Measurements from ENCODE around the gene INTS1. TPM values are rescaled to one million over a fixed set of nuclear protein-coding genes. Genes with fewer than 3 reads are reported as not detected.

Gene INTS1
- total RNA-seq, 1 donor from 2014 or later: 163 TPM

DNA sequence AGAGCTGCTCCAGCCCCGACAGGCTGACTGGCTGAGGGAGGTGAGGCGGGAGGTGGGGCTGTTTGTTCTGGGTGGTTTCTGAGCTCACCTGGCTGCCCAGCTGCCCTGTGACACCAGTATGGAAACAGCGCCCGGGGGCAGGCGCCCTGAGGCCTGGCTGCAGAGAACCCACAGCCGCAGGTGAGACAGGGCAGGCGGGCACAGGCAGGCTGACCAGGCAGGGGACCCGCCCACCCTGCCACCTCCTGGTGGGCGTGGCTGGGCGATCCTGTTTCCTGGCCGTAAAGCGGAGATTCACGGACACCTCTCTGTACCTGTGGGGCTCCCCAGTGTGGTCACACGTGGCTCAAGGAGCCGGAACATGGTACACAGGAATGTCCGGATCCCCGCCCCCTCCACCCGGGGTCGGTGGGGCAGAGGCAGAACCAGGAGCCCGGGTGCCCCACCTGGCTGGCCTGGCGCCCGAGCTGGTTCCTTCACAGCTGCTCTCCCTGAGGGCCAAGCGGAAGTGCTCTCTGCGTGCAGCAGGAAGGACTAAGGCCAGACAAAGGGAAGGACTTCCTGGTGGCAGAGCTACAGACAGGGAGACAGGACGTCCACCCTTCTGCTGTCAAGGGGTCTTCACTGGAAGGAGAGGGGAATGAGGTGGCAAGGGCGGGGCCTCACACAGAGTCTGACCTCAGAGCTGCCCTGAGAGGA, 48.8 kb downstream of the INTS1 start:
- Mint-ChIP-seq H3K4me1 (peaks cover 9% of the 10 kb centered on the region), H3K9me3 (no peaks in the 10 kb centered on the region), H3K27ac (no peak overlapping the region), H3K36me3 (no peaks in the 10 kb centered on the region), H3K4me3 (no peak overlapping the region), H3K27me3 (ENCODE audit: low read depth) (peaks cover 4% of the 10 kb centered on the region)
- no peak for DNase-seq (ENCODE audit: low spot score in 2 of 2, unreplicated experiment in 2 of 2)
- TF ChIP-seq, protein P1, sequence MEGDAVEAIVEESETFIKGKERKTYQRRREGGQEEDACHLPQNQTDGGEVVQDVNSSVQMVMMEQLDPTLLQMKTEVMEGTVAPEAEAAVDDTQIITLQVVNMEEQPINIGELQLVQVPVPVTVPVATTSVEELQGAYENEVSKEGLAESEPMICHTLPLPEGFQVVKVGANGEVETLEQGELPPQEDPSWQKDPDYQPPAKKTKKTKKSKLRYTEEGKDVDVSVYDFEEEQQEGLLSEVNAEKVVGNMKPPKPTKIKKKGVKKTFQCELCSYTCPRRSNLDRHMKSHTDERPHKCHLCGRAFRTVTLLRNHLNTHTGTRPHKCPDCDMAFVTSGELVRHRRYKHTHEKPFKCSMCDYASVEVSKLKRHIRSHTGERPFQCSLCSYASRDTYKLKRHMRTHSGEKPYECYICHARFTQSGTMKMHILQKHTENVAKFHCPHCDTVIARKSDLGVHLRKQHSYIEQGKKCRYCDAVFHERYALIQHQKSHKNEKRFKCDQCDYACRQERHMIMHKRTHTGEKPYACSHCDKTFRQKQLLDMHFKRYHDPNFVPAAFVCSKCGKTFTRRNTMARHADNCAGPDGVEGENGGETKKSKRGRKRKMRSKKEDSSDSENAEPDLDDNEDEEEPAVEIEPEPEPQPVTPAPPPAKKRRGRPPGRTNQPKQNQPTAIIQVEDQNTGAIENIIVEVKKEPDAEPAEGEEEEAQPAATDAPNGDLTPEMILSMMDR (IDR thresholded peaks at IDR 0.05; ENCODE audit: unreplicated experiment): no peak

DNA sequence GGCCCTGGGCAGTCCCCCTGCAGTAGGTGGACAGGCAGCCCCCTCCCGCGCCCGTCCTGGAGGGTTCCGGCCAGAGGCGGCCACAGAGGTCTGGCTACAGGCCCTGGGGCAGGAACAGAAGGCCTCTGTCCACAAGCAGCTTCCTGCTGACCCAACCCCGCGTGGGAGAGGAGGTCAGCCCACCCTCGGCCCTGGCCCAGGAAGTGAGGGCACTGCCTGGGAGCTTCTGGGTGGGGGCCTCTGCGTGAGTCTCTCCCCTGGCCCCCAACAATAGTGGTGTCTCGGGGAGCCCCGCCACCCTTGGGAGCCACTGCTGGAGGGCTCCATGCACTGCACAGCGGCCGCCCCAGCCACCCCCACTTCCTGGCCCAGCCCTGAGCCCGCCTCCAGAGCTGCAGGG, 49.6 kb downstream of the INTS1 start:
- TF ChIP-seq, protein P1 (IDR thresholded peaks at IDR 0.05; ENCODE audit: unreplicated experiment): no peak
- H3K4me1 Mint-ChIP-seq: peaks cover 6% of the 10 kb centered on the region
- H3K9me3 Mint-ChIP-seq: no peaks in the 10 kb centered on the region
- no peak overlapping the region for H3K4me3 Mint-ChIP-seq
- H3K36me3 Mint-ChIP-seq: no peaks in the 10 kb centered on the region
- H3K27me3 Mint-ChIP-seq (ENCODE audit: low read depth): peaks cover 4% of the 10 kb centered on the region
- no peak overlapping the region for H3K27ac Mint-ChIP-seq
- DNase-seq (ENCODE audit: low spot score in 2 of 2, unreplicated experiment in 2 of 2): no peak

DNA sequence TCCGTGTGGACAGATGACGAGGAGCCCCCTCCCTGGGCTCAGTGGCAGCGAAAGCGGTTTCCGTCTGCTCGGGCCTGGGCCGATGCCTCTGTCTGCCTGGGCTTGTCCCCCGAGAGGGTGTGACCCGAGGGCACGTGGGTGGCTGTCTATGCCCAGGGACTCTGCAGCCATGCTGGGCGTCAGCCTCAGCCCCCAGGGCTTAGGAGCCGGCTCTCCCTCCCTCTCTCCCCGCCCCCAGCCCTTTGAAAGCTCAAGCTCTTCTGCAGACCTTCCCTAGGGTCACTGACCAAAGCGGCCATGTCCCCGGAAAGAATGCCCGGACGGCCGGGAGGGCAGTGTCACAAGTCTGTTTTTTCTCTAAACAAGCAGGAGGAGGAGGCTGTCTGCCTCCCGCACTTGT, 52.0 kb downstream of the INTS1 start:
- no peaks in the 10 kb centered on the region for H3K36me3 Mint-ChIP-seq
- no peaks in the 10 kb centered on the region for H3K4me1 Mint-ChIP-seq
- no peak for DNase-seq (ENCODE audit: low spot score in 2 of 2, unreplicated experiment in 2 of 2)
- H3K9me3 Mint-ChIP-seq: no peaks in the 10 kb centered on the region
- no peak overlapping the region for H3K27ac Mint-ChIP-seq
- no peaks in the 10 kb centered on the region for H3K27me3 Mint-ChIP-seq (ENCODE audit: low read depth)
- TF ChIP-seq, protein P1 (IDR thresholded peaks at IDR 0.05; ENCODE audit: unreplicated experiment): no peak
- no peak overlapping the region for H3K4me3 Mint-ChIP-seq

DNA sequence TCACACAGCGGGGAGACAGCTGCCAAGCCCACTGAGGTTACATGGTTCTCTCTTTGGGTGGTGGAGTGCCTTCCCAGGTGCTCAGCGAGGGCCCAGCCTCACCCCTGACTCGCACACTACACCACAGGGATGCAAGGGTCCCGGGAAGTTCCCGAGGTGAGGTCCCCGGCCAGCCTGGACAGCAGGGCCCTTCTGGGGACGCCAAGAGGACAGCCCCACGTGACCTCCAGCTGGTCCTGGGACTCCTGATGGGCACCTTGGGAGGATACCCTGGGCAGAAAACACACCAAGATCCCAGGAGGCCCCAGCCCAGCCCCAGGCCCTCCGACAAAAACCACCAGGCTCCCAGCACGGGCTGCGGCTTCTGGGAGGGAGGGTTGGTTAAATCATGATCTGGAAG, 53.2 kb downstream of the INTS1 start:
- no peak for DNase-seq (ENCODE audit: low spot score in 2 of 2, unreplicated experiment in 2 of 2)
- H3K27ac Mint-ChIP-seq: no peak overlapping the region
- H3K36me3 Mint-ChIP-seq: no peaks in the 10 kb centered on the region
- TF ChIP-seq, protein P1 (IDR thresholded peaks at IDR 0.05; ENCODE audit: unreplicated experiment): no peak
- H3K27me3 Mint-ChIP-seq (ENCODE audit: low read depth): no peaks in the 10 kb centered on the region
- no peaks in the 10 kb centered on the region for H3K9me3 Mint-ChIP-seq
- no peak overlapping the region for H3K4me3 Mint-ChIP-seq
- no peaks in the 10 kb centered on the region for H3K4me1 Mint-ChIP-seq

DNA sequence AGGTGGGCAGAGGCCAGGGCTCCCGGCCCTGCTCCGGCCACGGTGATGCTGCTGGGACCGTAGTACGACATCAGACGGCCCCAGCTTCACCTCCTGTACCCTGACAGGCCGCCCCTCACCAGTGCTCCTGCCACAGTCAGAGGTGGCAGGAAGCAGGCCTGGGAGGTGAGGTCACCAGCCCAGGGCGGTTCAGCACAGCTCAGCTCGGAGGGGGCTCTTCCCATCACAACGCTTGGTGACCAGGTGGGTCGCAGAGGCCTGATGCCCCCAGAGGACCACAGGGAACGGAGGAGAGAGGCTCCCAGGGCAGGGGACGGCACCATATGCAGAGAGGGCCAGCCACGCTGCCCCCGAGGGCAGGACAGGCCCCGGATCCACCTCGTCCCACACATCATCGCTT, 53.8 kb downstream of the INTS1 start:
- Mint-ChIP-seq H3K27ac (no peak overlapping the region), H3K4me1 (no peaks in the 10 kb centered on the region), H3K4me3 (no peak overlapping the region), H3K27me3 (ENCODE audit: low read depth) (no peaks in the 10 kb centered on the region), H3K36me3 (no peaks in the 10 kb centered on the region), H3K9me3 (no peaks in the 10 kb centered on the region)
- no peak for DNase-seq (ENCODE audit: low spot score in 2 of 2, unreplicated experiment in 2 of 2)
- TF ChIP-seq, protein P1 (IDR thresholded peaks at IDR 0.05; ENCODE audit: unreplicated experiment): no peak
